Occipital lobe (tissue), 1 donor: ENCODE results near the gene FASTKD3. TPM values are rescaled to one million over a fixed set of nuclear protein-coding genes. Genes with fewer than 3 reads are reported as not detected.

Source experiments
- total RNA-seq: library from RNA; depleted of rRNA; stranded (reverse); fragments of >200 nt; gene quantifications from one replicate; pipeline ENCODE4 v1.2.3, GENCODE V29; 2014

FASTKD3 gene
- total RNA-seq, 1 donor from 2014 or later, result 21.4 TPM

Other genes with a start within 250 kb of the FASTKD3 start
- gene CFAP90, start 17.9 kb downstream of the FASTKD3 start, total RNA-seq, result 2.2 TPM
- 29.9 TPM for gene MTRR, start 117 bp upstream of the FASTKD3 start, total RNA-seq